ENCODE results near the gene IL17RD.

GRCh38 chr3:57179580-57180410 is 14.6 kb upstream of the IL17RD start:
- TF ChIP-seq EZH2phosphoT487 (IDR thresholded peaks at IDR 0.05; ENCODE audit: borderline replicate concordance, low read length): no peak
- TF ChIP-seq CTCF (IDR thresholded peaks at IDR 0.05; ENCODE audit: low read depth, low read length, poor library complexity, severe bottlenecking): peak; percentile 50
